GM23338 (cell line): ENCODE data around the gene FAM227A.

Source experiments
- EZH2 ChIP-seq: fragments of 200-600 bp; sonication (generic); IDR thresholded peaks from one replicate; pipeline ENCODE4 v1.8.0; 2017; ENCODE audit warnings: antibody characterized with exemption, mild to moderate bottlenecking, low read depth; ENCODE audit not compliant: unreplicated experiment
- EZH2phosphoT487 ChIP-seq: fragments of 200-600 bp; sonication (generic); IDR thresholded peaks from one replicate; pipeline ENCODE4 v1.8.1; 2018; ENCODE audit warnings: antibody characterized with exemption; ENCODE audit not compliant: unreplicated experiment
- POLR2AphosphoS5 ChIP-seq: IDR thresholded peaks from 2 replicates; pipeline ENCODE4 v1.6.1; 2016; ENCODE audit warnings: antibody characterized with exemption, low read depth
- REST ChIP-seq: IDR thresholded peaks from one replicate; pipeline ENCODE4 v1.6.1; 2018; ENCODE audit warnings: antibody characterized with exemption; ENCODE audit not compliant: unreplicated experiment
- ZNF331 ChIP-seq: fragments of 250-450 bp; sonication (Bioruptor Pico); IDR thresholded peaks from 2 replicates; pipeline ENCODE4 v1.5.0; 2020; ENCODE audit warnings: low read depth, mild to moderate bottlenecking, moderate library complexity
- TF ChIP-seq, protein P1 (sequence below), 2 experiments: fragments of 200-600 bp in 1 of 2; sonication (generic) in 1 of 2; conservative IDR thresholded peaks; 2 replicates each; pipeline versions ENCODE4 v1.5.1 to v1.6.1; 2016 to 2017; ENCODE audit warnings: antibody characterized with exemption in 2 of 2, low read depth in 2 of 2, mild to moderate bottlenecking in 2 of 2, moderate library complexity in 1 of 2
- TF ChIP-seq, protein P2 (sequence below): fragments of 250-450 bp; sonication (Bioruptor Pico); IDR thresholded peaks from 2 replicates; pipeline ENCODE4 v1.5.0; 2020; ENCODE audit warnings: mild to moderate bottlenecking, moderate library complexity

DNA sequence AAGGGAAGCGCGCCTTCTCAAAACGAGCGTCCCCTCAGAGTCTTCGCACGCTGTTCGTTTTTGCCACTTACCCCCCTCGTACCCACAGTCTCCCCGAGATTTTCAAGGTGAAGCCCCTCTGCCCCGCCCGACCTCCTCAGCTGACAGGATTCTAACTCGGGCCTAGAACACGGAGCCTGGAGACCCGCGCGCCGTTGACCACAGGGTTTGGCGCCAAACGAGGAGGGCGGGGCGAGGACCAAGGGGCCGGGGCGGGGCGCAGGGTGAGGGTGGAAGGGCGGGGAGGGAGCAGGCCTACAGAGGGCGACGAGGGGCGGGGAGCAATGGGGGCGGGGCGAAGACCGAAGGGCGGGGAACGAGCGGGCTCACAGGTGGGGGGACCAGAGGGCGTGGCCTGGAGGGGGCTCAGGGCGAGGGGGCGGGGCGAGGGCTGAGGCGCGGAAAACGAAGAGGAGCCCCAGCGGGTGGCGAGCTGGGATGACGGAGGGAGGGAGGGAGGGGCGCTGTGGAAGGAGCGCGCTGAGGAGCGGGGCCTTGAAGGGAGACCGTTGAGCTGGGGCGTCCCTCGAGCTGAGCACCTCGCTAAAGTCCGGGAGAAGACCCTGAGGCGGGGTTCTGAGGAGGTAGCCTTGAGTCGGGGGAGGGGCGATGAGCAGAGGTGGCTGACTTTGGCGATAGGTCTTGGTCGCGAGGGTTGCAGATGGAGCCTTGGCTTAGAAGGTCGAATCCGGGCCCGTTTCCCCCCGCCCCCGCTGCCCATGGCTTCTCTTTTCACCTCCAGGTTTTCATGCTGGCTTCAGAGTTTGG lies 86.0 kb downstream of the FAM227A start, which contains the start of gene DMC1:
- TF ChIP-seq, protein P1, sequence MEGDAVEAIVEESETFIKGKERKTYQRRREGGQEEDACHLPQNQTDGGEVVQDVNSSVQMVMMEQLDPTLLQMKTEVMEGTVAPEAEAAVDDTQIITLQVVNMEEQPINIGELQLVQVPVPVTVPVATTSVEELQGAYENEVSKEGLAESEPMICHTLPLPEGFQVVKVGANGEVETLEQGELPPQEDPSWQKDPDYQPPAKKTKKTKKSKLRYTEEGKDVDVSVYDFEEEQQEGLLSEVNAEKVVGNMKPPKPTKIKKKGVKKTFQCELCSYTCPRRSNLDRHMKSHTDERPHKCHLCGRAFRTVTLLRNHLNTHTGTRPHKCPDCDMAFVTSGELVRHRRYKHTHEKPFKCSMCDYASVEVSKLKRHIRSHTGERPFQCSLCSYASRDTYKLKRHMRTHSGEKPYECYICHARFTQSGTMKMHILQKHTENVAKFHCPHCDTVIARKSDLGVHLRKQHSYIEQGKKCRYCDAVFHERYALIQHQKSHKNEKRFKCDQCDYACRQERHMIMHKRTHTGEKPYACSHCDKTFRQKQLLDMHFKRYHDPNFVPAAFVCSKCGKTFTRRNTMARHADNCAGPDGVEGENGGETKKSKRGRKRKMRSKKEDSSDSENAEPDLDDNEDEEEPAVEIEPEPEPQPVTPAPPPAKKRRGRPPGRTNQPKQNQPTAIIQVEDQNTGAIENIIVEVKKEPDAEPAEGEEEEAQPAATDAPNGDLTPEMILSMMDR (conservative IDR thresholded peaks at IDR 0.05; ENCODE audit: low read depth in 2 of 2), result no peak
- TF ChIP-seq POLR2AphosphoS5 (peak; percentile 64), REST (no peak), EZH2 (no peak), EZH2phosphoT487 (no peak), ZNF331 (CRISPR knock-in tag) (no peak)
- TF ChIP-seq, protein P2, sequence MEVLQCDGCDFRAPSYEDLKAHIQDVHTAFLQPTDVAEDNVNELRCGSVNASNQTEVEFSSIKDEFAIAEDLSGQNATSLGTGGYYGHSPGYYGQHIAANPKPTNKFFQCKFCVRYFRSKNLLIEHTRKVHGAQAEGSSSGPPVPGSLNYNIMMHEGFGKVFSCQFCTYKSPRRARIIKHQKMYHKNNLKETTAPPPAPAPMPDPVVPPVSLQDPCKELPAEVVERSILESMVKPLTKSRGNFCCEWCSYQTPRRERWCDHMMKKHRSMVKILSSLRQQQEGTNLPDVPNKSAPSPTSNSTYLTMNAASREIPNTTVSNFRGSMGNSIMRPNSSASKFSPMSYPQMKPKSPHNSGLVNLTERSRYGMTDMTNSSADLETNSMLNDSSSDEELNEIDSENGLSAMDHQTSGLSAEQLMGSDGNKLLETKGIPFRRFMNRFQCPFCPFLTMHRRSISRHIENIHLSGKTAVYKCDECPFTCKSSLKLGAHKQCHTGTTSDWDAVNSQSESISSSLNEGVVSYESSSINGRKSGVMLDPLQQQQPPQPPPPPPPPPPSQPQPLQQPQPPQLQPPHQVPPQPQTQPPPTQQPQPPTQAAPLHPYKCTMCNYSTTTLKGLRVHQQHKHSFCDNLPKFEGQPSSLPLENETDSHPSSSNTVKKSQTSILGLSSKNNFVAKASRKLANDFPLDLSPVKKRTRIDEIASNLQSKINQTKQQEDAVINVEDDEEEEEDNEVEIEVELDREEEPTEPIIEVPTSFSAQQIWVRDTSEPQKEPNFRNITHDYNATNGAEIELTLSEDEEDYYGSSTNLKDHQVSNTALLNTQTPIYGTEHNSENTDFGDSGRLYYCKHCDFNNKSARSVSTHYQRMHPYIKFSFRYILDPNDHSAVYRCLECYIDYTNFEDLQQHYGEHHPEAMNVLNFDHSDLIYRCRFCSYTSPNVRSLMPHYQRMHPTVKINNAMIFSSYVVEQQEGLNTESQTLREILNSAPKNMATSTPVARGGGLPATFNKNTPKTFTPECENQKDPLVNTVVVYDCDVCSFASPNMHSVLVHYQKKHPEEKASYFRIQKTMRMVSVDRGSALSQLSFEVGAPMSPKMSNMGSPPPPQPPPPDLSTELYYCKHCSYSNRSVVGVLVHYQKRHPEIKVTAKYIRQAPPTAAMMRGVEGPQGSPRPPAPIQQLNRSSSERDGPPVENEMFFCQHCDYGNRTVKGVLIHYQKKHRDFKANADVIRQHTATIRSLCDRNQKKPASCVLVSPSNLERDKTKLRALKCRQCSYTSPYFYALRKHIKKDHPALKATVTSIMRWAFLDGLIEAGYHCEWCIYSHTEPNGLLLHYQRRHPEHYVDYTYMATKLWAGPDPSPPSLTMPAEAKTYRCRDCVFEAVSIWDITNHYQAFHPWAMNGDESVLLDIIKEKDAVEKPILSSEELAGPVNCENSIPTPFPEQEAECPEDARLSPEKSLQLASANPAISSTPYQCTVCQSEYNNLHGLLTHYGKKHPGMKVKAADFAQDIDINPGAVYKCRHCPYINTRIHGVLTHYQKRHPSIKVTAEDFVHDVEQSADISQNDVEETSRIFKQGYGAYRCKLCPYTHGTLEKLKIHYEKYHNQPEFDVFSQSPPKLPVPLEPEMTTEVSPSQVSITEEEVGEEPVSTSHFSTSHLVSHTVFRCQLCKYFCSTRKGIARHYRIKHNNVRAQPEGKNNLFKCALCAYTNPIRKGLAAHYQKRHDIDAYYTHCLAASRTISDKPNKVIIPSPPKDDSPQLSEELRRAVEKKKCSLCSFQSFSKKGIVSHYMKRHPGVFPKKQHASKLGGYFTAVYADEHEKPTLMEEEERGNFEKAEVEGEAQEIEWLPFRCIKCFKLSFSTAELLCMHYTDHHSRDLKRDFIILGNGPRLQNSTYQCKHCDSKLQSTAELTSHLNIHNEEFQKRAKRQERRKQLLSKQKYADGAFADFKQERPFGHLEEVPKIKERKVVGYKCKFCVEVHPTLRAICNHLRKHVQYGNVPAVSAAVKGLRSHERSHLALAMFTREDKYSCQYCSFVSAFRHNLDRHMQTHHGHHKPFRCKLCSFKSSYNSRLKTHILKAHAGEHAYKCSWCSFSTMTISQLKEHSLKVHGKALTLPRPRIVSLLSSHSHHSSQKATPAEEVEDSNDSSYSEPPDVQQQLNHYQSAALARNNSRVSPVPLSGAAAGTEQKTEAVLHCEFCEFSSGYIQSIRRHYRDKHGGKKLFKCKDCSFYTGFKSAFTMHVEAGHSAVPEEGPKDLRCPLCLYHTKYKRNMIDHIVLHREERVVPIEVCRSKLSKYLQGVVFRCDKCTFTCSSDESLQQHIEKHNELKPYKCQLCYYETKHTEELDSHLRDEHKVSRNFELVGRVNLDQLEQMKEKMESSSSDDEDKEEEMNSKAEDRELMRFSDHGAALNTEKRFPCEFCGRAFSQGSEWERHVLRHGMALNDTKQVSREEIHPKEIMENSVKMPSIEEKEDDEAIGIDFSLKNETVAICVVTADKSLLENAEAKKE, result no peak
